Islet of Langerhans (tissue), 1 donor: ENCODE data around the gene CSMD2.

ENCODE experiments used
- FAIRE-seq: peaks from one replicate; lab custom pipeline; 2011; peaks lifted over from hg19 to GRCh38; lab: Jason Lieb, UNC

Gene CSMD2

DNA sequence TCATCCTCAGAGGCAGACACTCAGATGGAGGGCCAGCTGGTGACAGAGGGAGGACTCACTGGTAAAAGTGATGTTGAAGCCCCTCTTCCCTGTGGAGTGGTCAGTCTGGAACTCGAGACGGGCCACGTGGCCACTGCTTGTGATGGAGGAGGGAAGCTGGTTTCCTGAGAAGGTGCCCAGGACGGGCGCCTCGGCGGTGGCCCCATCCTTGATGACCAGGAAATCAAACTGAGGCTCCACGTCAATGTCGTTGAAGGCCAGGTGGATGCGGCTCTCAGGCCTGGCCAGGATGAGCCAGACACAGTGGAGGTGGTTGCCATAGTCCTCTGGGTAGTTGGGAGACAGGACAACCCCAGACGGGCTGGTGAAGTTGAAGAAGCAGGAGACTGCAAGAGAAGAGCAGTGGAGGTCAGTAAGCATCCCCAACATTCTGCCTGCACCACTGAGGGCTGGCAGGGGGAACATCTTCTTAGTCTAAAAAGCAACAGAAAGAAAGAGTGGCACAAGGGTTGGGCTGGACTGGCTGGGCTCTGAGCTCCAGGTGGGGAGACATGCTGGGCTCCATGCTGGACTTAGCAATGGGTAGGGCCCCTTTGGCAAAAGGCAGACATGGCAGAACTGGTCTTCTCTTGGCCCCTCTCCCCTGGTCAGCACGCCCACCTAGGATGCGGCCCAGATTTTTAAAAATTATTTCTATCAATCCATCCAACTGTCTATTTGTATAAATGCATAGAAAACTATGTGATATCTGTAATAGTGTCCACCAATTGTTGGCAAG lies 421.6 kb downstream of the CSMD2 start:
- no peak for FAIRE-seq

DNA sequence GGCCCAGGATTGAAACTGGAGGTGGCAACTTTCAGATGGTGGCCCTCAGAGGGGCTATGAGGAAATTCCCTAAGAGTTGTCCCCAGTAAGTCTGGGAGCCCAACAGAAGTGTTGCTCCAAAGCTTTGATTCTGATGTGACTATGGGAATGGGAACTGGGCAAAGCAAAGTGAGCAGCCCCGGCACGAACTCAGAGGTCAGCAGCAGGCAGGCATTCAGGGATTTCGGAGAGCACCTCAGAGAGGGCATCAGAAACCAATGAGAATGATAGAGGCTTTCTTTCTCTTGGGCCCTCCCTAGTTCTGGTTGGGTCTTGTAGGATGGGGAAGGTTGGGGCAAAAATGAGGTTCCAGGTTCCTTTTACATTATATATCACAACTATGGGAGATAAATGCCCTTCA lies 422.4 kb downstream of the CSMD2 start:
- no peak for FAIRE-seq

DNA sequence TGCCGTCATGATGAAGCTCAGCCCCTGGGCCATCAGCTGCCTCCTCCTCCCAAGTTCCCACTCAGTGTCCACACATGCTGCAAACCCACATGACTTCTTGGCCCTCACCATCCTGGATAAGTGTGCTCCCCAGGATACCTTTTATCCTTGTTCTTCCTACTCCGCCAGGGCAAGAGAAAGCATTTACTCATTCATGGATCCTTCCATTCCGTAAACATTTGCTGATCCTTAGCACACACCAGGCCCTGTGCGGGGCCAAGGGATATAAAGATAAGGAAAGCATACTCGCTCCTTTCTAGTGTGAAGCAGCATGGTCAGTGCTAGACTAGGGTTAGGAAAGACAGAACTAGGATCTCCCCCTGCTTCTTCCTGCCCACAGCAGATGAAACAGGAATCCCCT lies 423.3 kb downstream of the CSMD2 start:
- no peak for FAIRE-seq

DNA sequence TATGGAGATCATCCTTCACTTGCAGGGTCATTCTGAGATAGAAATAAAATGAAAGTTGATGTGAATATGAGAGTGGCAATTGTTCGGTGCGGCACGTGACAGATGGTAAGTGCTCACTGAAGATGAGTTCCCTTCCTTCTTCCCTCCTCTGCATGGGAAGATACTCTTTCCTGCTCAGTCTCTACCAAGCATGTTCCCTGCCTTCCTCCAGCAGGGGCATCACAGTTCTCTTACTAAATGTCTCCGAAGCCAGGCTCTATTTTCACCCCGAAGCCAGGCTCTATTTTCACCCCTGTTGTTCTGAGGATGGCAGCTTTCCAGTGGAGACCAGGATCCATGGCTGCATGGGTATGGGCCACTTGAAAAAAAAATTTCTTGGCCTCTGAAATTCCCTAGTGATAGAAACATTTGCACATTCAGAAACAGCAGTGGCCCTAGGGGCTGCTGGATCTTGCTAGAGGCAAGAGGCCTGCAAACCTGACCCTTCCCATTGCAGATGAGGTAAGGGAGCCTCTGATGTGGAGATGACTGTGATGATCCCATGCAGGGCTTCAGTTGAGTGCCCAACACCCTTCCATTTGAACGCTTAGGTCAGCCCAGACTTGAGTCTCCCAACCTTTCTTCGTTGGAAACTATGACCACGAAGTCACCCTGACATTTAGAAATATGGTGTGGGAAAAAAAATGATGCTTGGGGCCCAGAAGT lies 424.8 kb downstream of the CSMD2 start:
- no peak for FAIRE-seq

DNA sequence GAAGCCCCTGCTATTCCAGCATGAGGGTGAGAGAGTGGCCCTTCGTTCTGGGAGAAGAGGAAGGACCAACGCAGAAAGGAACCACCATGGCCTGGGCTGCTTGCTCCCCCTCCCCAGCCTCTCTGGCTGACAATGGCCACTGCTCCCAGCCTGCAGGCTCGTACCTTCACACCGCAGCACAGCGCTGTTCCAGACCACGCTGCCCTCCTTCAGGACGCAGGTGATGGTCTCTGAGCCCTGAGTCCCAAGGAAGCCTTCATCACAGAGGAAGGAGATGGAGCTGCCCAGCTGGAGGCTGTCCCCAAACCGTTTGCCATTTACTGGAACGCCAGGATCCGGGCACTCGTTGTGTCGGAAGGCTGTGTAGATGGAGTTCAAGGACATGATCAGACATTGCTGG lies 426.1 kb downstream of the CSMD2 start:
- FAIRE-seq = no peak

DNA sequence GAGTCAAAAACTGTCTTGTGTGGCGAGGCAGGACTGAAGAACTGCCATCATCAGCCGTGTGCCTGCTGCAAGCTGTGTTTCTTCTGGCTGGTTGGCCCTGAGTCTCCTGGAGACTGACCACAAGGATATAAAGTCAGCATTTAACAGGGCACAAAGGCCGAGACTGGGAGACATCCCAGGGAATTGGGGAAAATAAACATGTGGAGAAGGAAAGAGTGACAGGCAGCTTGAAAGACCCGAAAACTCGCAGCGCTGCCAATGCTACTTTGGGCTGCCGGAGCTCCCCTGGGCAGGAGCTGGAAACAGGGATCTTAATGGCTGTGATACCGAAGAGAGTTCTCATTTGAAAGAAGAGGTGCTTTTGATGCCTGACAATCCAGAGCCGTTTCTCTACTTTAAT lies 426.5 kb downstream of the CSMD2 start:
- no peak for FAIRE-seq

DNA sequence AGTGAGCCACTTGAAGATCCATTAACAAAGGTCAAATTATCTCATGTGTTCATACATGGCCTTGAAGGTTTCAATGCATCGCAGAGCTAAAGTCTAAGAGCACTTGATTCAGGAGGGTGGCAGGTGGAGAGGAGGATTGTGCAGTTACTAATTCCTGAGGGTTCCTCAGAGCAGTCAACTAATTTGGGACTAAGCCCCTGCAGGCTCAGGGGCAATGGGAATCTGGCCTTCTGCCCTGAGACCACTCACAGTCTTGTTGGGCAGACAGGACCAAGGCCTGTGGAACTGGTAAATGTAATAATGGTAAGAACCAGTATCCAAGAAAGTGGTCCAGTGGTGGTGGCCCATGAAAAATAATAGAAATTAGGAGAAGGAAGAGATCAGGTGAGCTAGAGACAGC lies 428.5 kb downstream of the CSMD2 start:
- FAIRE-seq = no peak

DNA sequence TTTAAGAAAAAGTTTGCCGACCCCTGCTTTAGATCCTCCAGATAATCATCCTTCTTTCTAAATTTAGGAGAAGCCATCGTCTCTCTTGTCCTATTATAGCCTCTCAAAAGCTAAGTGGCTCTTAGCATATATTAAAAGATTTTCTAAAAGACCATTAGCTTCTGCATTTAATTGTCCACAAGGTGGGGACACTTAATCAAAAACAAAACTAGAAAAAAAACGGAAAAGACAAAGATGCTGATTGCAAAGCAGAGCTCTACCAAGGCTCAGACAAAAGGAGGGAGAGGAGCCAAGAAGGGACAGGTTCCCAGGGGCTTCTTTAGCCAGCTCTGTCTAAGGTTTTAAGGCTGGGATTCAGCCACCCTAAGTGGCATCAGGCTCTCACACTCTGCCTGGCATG lies 429.4 kb downstream of the CSMD2 start:
- FAIRE-seq = no peak

DNA sequence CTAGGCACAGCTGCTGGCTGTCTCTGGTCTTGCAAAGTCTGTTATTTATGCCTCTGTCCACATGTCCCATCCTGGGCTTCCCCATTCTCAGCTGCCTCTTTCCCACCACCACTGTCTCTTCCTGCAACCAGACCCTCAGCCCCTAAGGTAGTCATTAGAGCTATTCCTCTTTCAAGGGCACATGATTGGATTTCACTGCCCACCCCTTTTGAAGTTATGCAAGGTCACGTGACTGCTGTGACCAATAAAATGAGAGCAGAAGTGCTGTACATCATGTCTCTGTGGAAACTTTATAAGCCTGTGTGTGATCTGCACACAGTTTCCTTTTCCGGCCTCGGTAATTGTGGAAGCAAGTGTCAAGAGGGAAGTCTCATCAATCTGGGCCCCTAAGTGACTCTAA lies 437.7 kb downstream of the CSMD2 start:
- no peak for FAIRE-seq

DNA sequence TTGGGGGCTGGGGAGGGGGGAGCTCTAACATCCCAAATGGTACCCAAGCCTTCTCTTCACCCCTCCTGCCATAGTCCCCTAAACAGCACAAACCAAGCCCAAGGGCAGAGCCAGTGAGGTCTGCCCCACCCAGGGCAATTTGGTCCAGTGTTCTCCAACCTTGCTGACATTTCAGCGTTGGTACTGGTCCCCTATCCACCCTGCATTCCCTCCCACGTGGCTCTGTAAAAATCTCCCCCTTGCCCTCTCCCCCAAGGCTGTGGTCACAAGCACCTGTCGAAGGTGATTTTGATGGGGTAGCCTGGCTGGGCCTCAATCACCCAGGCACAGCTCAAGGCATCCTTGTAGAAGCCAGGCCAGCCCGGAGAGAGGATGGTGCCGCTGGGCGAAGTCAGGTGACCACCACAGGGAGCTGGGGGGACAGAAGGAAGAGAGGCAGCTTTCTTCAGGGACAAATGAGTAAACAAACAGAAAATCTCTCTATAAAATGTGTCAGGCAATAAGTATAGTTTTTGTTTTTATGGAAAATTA lies 438.7 kb downstream of the CSMD2 start:
- no peak for FAIRE-seq

DNA sequence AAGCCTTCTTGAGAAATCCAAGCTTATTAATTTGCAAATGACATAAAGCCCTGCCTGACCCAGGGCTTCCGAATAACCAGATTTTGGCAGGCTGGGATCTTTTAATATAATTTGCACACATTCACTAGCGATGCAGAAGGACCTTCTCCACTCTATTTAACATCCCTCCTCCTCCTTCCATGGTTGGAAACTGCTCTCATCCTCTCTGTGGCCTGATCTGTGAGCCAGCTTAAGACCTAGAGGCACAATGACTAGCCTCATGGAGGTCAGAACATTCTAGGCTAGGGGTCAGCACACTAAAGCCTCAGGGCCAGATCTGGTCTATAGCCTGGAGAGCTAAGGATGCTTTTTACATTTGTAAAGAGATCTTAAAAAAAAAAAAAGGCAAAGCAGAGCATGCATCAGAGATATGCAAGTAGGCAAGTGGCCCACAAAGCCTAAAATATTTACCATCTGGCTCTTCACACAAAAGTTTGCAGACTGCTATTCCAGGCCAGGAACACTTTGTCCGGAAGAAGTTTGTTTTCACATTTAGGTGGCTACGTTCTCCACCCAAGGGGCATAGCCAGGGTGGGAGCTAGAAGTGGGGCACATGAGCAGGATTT lies 439.4 kb downstream of the CSMD2 start:
- FAIRE-seq = no peak

DNA sequence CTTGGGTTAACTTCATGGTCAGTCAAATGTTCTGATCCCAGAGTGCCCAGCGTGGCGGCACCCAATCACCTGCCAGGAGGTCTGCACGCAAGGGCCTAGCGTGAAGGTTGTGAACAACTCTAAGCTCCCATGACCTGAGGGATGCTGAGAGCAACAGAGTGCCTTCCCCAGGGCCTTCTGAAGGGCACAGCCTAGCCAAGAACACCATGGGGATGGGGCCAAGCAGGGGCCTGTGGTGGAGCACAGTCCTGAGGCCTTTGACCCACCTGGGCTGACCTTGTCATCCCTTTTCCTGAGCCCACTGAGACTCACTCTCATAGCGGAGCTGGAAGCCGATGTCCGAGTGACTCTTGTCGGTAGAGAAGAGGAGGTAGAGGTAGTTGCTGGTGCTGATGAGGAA lies 440.0 kb downstream of the CSMD2 start:
- no peak for FAIRE-seq

DNA sequence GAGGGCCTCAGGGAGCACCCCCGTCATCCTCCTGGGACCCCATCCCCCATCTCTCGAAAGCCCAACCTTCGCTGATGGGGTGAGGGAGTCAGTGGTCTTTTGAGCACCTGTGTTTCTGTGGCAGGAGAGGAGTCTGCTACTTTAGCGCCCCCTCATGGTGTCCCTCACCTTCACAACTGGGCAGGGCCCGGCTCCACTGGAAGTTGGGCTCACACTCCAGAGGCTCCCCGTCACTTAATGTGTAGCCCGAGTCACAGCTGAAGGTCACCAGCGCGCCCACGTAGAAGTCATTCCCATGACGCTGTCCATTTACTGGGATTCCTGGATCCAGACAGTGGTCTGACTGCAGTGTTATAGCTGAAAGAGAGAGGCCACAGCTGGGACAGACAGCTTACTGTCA lies 440.7 kb downstream of the CSMD2 start:
- no peak for FAIRE-seq

DNA sequence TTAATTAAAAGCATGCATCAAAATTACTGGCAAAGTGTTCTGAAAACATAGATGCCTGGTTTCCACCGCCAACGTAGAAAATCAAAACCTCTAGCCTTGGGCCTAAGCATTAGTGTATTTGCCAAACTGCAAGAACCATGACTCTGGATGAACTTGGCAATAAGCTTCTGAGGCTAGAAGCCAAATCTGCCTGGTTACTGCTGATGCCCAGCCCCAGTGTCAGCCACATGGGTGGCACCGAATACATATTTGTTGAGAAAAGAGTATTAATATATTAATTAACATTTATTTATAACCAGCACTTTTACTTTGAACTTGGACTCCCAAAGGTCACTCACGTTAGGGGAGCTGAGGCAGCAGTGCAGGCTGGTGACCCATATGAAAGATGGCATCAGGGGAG lies 441.8 kb downstream of the CSMD2 start:
- no peak for FAIRE-seq

DNA sequence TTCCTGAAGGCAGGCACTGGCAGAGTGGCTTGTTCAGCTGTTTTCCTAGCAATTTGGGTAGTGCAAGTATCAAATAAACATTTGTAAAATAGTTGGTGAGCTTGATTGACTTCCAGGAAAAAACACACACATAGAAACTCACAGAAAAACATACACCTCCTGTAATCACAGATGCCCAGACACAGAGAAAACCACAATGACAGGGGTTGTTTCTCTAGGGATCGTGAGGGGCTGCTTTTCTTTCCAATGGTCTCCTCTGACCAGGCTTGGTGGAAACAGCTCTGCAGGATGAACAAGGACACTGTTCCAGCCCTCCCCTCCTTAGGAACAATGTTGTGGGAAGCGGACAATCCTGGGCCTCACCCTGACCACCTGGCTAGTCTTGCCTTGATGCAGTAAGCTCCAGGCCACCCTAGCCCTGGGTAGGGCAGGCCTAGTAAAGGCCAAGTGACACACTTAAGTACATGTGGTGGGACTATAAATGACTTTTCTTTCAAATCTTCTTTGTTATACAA lies 443.7 kb downstream of the CSMD2 start:
- no peak for FAIRE-seq

DNA sequence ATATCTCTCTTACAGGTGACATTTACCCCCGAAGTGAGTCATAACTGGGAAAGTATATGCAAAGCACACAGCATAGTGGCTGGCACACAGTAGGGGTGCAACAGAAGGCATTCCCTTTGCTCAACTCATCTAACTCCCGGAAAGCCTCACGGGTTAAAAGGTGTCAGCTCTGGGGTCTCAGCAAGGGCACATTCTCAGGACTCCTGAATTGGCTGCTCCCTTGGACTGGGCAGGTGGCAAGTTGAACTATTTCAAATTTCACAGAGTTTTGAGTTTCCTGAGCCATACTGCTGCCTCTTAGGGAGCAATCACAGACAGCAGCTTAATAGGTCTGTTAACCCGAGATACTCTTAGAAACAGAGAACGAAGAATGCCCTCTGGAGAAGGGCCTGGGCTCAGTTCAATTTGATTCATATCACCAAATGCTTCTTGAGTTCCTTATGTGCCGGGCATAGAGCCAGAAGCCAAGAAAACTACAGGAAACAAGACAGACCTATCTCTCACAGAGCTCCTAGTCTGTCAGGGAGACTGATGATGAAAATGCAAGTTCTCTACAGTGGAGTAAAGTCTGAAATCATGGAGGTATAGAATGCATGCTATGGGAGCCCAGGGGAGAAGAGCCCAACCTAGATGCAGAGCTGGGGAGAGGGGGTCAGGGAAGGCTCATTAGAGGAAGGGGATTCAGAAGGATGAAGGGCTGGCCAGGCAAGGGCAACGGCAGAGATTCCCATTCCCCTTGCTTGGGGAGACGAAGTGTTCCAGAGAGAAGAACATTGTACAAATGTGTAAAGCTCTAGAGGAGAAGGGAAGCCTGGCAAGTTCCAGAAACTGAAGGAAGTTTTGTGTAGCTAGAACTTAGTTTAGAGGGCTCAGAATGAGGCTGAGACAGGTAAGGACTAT lies 445.0 kb downstream of the CSMD2 start:
- FAIRE-seq = no peak

DNA sequence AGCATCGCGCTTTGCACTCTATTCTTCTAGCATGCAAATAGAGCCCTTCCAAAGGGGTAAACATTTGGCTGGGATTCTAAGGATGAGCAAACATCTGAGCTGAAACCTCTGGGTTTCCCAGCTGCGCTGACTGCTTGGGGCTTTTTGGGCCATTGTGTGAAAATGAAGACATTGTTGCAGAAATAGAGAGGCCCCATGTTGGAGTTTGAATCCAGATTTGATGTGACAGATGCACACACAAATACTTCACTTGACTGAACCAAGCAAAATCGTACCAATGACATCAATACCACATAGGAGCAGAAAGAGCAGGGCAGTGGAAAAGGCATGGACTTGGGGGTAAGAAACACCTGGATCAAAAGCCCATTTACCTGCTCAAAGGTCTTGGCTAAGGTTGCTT lies 445.7 kb downstream of the CSMD2 start:
- no peak for FAIRE-seq

DNA sequence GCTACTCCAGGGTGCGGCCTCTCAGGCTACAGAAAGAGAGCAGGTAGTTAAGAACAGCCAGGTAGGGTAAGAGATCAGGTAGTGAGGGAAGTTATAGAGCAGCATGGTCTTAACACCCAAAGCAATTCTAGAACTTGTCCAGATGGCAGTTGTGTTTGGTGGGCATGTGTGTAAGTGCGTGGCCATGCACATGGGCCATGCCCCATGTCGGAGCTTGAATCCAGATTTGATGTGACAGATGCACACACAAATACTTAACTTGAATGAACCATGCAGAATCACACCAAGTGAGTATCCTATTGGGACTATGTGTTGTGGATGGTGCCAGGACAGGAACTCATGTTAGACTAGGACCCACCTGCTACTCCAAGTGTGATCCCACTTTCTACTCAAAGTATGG lies 446.8 kb downstream of the CSMD2 start:
- FAIRE-seq = no peak

DNA sequence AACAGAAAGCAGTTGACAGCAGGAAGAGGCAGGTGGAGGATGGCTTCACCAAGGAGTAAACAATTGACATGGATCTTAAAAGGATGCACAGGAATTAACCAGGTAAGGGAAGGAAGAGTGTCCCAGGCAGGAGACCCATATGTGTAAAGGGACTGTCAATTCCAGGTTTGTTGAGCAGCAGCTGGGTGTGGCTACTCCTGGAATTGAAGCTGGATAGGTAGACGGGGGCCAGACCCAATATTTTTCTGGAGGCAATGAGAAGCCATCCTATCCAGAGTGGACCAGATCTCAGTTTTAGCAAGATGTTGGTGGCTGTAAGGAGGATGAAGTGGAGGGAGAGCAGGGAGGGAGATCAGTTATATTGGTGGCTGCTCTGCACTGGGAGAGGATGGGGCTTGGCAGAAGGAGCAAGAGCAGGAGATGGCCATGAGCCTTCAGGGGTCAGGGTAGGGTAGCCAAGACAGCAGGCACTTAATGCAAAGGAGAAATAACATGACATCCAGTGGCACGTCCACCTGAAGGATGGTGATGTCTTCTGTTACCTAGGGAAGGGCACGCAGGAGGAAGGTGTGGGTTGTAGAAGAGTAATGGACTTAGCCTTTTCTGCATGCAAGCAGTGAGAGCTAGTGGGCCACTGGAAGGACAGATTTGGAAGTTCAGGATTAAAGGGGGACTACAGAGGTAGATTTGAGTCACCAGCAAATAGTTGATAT lies 447.9 kb downstream of the CSMD2 start:
- FAIRE-seq = no peak

DNA sequence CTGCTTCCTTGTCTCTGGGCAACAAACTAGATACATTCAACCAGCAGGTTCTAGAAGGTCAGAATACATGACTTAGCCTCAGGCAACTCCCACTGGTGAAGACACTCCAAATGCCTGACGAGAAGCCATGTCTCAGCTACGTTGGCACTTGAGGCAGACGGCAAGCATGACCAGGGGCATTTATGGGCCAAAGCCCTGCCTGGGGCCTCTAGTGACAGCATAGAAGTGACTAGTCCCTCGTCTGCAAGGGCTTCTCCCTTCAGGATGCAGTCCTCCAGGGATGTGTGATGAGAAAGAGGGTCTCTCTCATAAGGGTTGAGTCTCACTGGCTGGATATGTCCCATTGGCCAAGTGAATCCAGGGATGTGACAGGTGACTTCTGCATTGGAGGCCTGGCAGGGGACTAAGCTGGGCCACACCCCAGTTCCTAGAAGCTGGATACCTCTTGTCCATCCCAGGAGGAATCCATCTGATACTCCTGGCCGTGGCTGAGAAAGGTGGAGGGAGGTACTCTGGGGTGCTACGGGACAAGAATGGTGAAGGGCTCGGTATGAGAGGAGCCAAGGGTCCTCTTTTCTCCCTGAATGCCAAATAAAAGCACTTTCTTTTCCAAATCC lies 449.7 kb downstream of the CSMD2 start:
- no peak for FAIRE-seq

DNA sequence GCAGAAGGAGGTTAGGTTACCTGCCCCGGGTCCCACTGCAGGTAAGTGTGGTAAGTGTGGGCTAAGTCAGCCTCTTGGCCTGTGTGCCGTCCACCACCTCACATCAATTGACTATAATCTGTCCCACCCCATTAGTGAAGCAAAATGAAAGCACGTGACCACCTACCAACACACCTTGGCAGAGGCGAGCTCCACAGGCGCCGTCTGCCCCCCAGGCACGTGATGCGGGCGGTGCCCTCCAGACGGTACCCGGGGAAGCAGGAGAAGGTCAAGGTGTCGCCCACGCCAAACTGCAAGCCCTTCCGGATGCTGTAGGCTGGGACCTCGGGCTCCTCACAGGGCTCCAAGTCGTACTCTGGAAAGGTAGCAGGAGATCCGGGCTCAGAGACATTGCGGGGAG lies 450.6 kb downstream of the CSMD2 start:
- FAIRE-seq = no peak
